MM.1S (cell line): ENCODE results near the gene ARHGEF10L.

Experiments used
- CTCF ChIP-seq: fragments of 300-600 bp; sonication (generic); IDR thresholded peaks from 2 replicates; pipeline ENCODE4 v1.5.1; 2016; ENCODE audit warnings: antibody characterized with exemption, low read length, mixed read lengths
- EZH2 ChIP-seq: fragments of 300-600 bp; sonication (generic); optimal IDR thresholded peaks from 2 replicates; pipeline ENCODE3; 2017; ENCODE audit warnings: low read depth, mild to moderate bottlenecking, antibody characterized with exemption, low read length, mixed read lengths
- EZH2phosphoT487 ChIP-seq: fragments of 300-600 bp; sonication (generic); IDR thresholded peaks from 2 replicates; pipeline ENCODE4 v1.6.1; 2018; ENCODE audit warnings: antibody characterized with exemption, low read length

- TF ChIP-seq CTCF (no peak), EZH2 (no peak), EZH2phosphoT487 (no peak)
Measured at GRCh38 chr1:17601643-17602382, 62.3 kb downstream of the ARHGEF10L start.
